GM21717 (cell line): ENCODE measurements around the gene RPS25.
"Not testable (repeated sequence)": the region's sequence is repeated elsewhere in the genome, so short reads cannot be mapped to it uniquely, and the experiment has no call there.

Experiments used
- ATAC-seq: cut with Tn5 transposase; IDR thresholded peaks from one replicate; pipeline ENCODE4 v1.9.1; 2021; ENCODE audit warnings: mild to moderate bottlenecking, moderate library complexity; ENCODE audit not compliant: unreplicated experiment

RPS25 gene

GRCh38 chr11:118973985-118974384 lies 44.2 kb downstream of the RPS25 start:
- no peak for ATAC-seq

- ATAC-seq, result no peak
Measured at GRCh38 chr11:118971646-118972045, 46.5 kb downstream of the RPS25 start, which contains the start of gene FOXR1. Gene FOXR1 (plus strand): TSS chr11:118971761. CDS start chr11:118971932, 171 bp downstream.

- ATAC-seq, result not testable (repeated sequence)
Measured at GRCh38 chr11:118969508-118969907, 48.6 kb downstream of the RPS25 start.
